MM.1S (cell line): ENCODE measurements around the gene MYRIP.

Source experiments
- EZH2phosphoT487 ChIP-seq: fragments of 300-600 bp; sonication (generic); IDR thresholded peaks from 2 replicates; pipeline ENCODE4 v1.6.1; 2018; ENCODE audit warnings: antibody characterized with exemption, low read length
- TF ChIP-seq, protein P1 (sequence below): fragments of 300-600 bp; sonication (generic); IDR thresholded peaks from 2 replicates; pipeline ENCODE4 v1.5.1; 2016; ENCODE audit warnings: antibody characterized with exemption, low read length, mixed read lengths

DNA sequence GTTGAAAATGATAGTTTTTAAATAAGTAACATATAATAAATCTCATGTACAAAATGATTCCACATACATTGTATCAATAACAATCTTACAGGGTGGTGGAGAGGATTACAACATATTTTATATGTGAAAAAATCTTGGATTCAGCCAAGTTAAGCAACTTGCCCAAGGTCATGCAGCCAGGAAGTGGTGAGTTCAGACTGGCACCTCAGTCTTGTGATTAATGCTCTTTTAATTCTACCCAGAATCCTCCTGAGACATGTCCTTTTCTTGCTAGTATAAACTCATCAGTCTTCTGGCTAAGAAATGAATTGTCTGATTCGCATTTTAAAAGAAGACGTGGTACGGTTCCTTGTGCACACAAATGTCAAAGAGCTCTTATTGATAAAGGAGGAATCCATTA is 4.5 kb upstream of the MYRIP start:
- TF ChIP-seq, protein P1, sequence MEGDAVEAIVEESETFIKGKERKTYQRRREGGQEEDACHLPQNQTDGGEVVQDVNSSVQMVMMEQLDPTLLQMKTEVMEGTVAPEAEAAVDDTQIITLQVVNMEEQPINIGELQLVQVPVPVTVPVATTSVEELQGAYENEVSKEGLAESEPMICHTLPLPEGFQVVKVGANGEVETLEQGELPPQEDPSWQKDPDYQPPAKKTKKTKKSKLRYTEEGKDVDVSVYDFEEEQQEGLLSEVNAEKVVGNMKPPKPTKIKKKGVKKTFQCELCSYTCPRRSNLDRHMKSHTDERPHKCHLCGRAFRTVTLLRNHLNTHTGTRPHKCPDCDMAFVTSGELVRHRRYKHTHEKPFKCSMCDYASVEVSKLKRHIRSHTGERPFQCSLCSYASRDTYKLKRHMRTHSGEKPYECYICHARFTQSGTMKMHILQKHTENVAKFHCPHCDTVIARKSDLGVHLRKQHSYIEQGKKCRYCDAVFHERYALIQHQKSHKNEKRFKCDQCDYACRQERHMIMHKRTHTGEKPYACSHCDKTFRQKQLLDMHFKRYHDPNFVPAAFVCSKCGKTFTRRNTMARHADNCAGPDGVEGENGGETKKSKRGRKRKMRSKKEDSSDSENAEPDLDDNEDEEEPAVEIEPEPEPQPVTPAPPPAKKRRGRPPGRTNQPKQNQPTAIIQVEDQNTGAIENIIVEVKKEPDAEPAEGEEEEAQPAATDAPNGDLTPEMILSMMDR: no peak
- no peak for TF ChIP-seq EZH2phosphoT487
